Hepatocyte (in vitro differentiated cells): ENCODE measurements around the gene CD3E. TPM values are rescaled to one million over a fixed set of nuclear protein-coding genes. Genes with fewer than 3 reads are reported as not detected.

Experiments
- DNase-seq: peaks from one replicate; pipeline ENCODE4 v3.0.0-alpha.2; 2016; ENCODE audit warnings: low spot score
- H2AFZ ChIP-seq: fragments of 200-600 bp; sonication (generic); 2 replicates; pipeline ENCODE4 v1.6.0; 2016; ENCODE audit warnings: antibody characterized with exemption, mild to moderate bottlenecking
- H3K27ac ChIP-seq: fragments of 200-600 bp; sonication (generic); 2 replicates; pipeline ENCODE4 v1.5.1; 2016; ENCODE audit warnings: mild to moderate bottlenecking
- H3K27me3 ChIP-seq: fragments of 200-600 bp; sonication (generic); 2 replicates; pipeline ENCODE4 v1.6.1; 2016
- H3K36me3 ChIP-seq: fragments of 200-600 bp; sonication (generic); replicated peaks from 2 replicates; pipeline ENCODE4 v1.5.1; 2016; ENCODE audit warnings: low read depth; ENCODE audit not compliant: insufficient read depth
- H3K4me1 ChIP-seq: fragments of 200-600 bp; sonication (generic); 2 replicates; pipeline ENCODE4 v1.5.1; 2016; ENCODE audit warnings: mild to moderate bottlenecking, moderate library complexity; ENCODE audit not compliant: insufficient read depth
- H3K4me2 ChIP-seq: fragments of 200-600 bp; sonication (generic); 2 replicates; pipeline ENCODE4 v1.6.0; 2016
- H3K4me3 ChIP-seq: fragments of 200-600 bp; sonication (generic); 2 replicates; pipeline ENCODE4 v1.5.1; 2016; ENCODE audit warnings: mild to moderate bottlenecking
- H3K79me2 ChIP-seq: fragments of 200-600 bp; sonication (generic); 2 replicates; pipeline ENCODE4 v1.6.0; 2017; ENCODE audit warnings: mild to moderate bottlenecking
- H3K9me2 ChIP-seq: fragments of 200-600 bp; sonication (generic); replicated peaks from 2 replicates; pipeline ENCODE4 v1.6.0; 2017; ENCODE audit warnings: mild to moderate bottlenecking; ENCODE audit not compliant: insufficient read depth
- H3K9me3 ChIP-seq: fragments of 200-600 bp; sonication (generic); 2 replicates; pipeline ENCODE4 v1.5.1; 2016; ENCODE audit warnings: low read depth, mild to moderate bottlenecking
- H4K20me1 ChIP-seq: fragments of 200-600 bp; sonication (generic); 2 replicates; pipeline ENCODE4 v1.6.0; 2016; ENCODE audit warnings: mild to moderate bottlenecking; ENCODE audit not compliant: insufficient read depth, poor library complexity, severe bottlenecking
- EZH2 ChIP-seq: fragments of 200-600 bp; sonication (generic); IDR thresholded peaks from 2 replicates; pipeline ENCODE4 v1.6.1; 2016; ENCODE audit warnings: antibody characterized with exemption, mild to moderate bottlenecking, borderline replicate concordance
- EZH2phosphoT487 ChIP-seq: fragments of 200-600 bp; sonication (generic); IDR thresholded peaks from one replicate; pipeline ENCODE4 v1.6.1; 2018; ENCODE audit warnings: antibody characterized with exemption, mild to moderate bottlenecking, low read depth, moderate library complexity; ENCODE audit not compliant: unreplicated experiment, severe bottlenecking
- WGBS: methylation state at CpG from one replicate; pipeline ENCODE4 v1.1.6; 2016; ENCODE audit warnings: low lambda C conversion rate; ENCODE audit errors: missing lambda C conversion rate; 5-methylcytosine and 5-hydroxymethylcytosine counted together
- polyA plus RNA-seq: library from polyadenylated mRNA; unstranded; fragments of >200 nt; fragmentation: Nextera tagmentation; extraction: Ambion mirVana; gene quantifications from 2 replicates; pipeline ENCODE4 v1.2.1, GENCODE V29; 2016
- total RNA-seq: library from RNA; depleted of rRNA; stranded (reverse); fragments of >200 nt; gene quantifications from 2 replicates; pipeline ENCODE4 v1.2.3, GENCODE V29; 2014
- TF ChIP-seq, protein P1 (sequence below): fragments of 200-600 bp; sonication (generic); IDR thresholded peaks from 2 replicates; pipeline ENCODE4 v1.5.1; 2016; ENCODE audit warnings: antibody characterized with exemption, mild to moderate bottlenecking; ENCODE audit not compliant: poor library complexity

CD3E gene
- total and polyA plus RNA-seq, 2 experiments from 2014 or later: not detected

DNA sequence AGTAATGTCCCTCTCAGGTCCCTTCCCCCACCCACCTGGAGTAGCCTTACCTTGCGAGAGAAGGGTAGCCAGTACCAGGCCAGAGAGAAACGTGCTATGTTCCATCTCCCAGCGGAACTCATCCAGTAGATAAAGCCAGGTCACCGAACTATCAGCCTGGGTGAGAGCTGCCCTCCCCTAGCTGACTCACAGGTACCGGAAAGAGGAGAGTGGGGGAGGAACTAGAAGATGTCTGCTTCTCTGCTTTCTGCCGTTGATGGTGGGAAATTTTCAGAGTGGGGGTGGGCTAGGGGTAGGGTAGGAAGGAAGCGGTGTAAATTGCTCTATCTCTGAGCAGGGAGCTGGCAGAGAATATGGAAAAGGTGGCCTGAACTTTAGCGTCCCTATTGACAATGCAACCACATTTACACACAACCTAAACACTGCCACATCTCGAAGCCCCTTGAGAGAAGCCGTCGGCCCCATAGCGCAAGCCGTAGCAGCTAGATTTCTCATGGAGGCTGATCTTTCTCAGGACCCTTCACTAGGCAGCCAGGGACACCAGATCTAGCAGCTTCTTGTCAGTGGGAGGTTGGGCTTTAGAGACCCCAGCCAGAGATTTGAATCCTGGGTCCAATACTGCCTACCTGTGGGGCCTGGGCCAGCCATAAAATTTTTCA lies 38.1 kb downstream of the CD3E start, which contains the start of gene CD3D:
Gene CD3D, minus strand, starts transcription at position 203 of the 659 bp plus-strand sequence. Its CDS starts 98 bp downstream, at position 105.
- no peaks in the 10 kb centered on the region for H3K79me2 ChIP-seq
- no peaks in the 10 kb centered on the region for H3K9me2 ChIP-seq
- H3K4me2 ChIP-seq: no peak within 1 kb of the TSS
- TF ChIP-seq EZH2phosphoT487 (no peak), EZH2 (no peak)
- TF ChIP-seq, protein P1, sequence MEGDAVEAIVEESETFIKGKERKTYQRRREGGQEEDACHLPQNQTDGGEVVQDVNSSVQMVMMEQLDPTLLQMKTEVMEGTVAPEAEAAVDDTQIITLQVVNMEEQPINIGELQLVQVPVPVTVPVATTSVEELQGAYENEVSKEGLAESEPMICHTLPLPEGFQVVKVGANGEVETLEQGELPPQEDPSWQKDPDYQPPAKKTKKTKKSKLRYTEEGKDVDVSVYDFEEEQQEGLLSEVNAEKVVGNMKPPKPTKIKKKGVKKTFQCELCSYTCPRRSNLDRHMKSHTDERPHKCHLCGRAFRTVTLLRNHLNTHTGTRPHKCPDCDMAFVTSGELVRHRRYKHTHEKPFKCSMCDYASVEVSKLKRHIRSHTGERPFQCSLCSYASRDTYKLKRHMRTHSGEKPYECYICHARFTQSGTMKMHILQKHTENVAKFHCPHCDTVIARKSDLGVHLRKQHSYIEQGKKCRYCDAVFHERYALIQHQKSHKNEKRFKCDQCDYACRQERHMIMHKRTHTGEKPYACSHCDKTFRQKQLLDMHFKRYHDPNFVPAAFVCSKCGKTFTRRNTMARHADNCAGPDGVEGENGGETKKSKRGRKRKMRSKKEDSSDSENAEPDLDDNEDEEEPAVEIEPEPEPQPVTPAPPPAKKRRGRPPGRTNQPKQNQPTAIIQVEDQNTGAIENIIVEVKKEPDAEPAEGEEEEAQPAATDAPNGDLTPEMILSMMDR: no peak
- 79% methylated on average over 13 of the region's 13 CpGs for WGBS
- no peaks in the 10 kb centered on the region for H3K36me3 ChIP-seq
- no peak within 1 kb of the TSS for H3K27ac ChIP-seq
- H3K9me3 ChIP-seq: no peaks in the 10 kb centered on the region
- H4K20me1 ChIP-seq: no peaks in the 10 kb centered on the region
- no peak for DNase-seq
- no peak within 1 kb of the TSS for H3K4me3 ChIP-seq
- no peak within 1 kb of the TSS for H2AFZ ChIP-seq
- peaks cover 12% of the 10 kb centered on the region for H3K4me1 ChIP-seq
- no peaks in the 10 kb centered on the region for H3K27me3 ChIP-seq

DNA sequence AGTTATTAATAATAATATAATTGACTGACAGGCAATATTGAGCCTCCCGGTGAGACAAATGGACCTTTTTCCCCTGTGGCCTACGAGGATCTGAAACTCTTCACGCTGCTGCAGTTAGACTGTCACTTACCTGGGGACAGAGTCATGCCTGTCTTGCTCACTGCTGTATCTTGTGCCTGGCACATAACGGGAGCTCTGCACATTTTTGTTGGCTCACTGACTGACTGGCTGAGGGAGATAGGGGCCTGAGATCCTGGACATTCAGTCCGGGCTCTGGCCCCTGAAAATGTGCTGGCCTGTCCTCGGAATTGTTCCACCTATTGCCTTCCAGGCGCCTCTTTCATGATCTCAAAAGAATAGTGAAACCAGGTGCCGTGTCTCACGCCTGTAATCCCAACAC lies 38.7 kb downstream of the CD3E start:
- Histone ChIP-seq H3K4me2 (no peak overlapping the region), H3K4me1 (peaks cover 9% of the 10 kb centered on the region), H3K27me3 (no peaks in the 10 kb centered on the region), H3K9me3 (no peaks in the 10 kb centered on the region), H3K36me3 (no peaks in the 10 kb centered on the region), H4K20me1 (no peaks in the 10 kb centered on the region), H3K79me2 (no peaks in the 10 kb centered on the region), H3K9me2 (no peaks in the 10 kb centered on the region), H3K4me3 (no peak overlapping the region), H2AFZ (no peak overlapping the region), H3K27ac (no peak overlapping the region)
- 82% methylated on average over 9 of the region's 9 CpGs for WGBS
- TF ChIP-seq EZH2phosphoT487 (no peak), EZH2 (no peak)
- TF ChIP-seq, protein P1: no peak
- no peak for DNase-seq

DNA sequence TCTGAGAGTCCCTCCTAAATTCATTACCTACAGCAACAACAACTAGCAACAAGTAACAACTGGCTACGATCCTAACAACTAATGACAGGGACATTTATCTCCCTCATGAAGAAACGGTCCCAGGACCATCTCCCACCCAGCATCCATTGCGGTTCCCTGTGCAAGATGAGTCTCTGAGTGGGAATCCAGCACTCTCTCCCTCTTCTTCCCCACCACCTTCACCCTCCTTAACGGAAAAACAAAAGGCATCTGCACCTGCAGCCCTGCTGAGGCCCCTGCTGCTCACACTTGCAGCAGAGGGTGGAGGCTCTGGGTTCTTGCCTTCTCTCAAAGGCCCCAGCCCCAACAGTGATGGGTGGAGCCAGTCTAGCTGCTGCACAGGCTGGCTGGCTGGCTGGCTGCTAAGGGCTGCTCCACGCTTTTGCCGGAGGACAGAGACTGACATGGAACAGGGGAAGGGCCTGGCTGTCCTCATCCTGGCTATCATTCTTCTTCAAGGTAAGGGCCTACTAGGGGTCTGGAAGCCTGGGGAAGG lies 39.5 kb downstream of the CD3E start, which contains the start of gene CD3G:
Gene CD3G, plus strand, starts transcription at position 364 of the 535 bp plus-strand sequence. Its CDS starts 80 bp downstream, at position 444.
- no peak within 1 kb of the TSS for H3K4me2 ChIP-seq
- H3K79me2 ChIP-seq: no peaks in the 10 kb centered on the region
- H3K4me3 ChIP-seq: no peak within 1 kb of the TSS
- 80% methylated on average over 6 of the region's 6 CpGs for WGBS
- TF ChIP-seq EZH2phosphoT487 (no peak), EZH2 (no peak)
- TF ChIP-seq, protein P1: no peak
- peaks cover 4% of the 10 kb centered on the region for H3K27me3 ChIP-seq
- no peaks in the 10 kb centered on the region for H3K36me3 ChIP-seq
- no peak within 1 kb of the TSS for H2AFZ ChIP-seq
- H3K9me2 ChIP-seq: no peaks in the 10 kb centered on the region
- H4K20me1 ChIP-seq: no peaks in the 10 kb centered on the region
- DNase-seq: no peak
- peaks cover 2% of the 10 kb centered on the region for H3K4me1 ChIP-seq
- H3K27ac ChIP-seq: no peak within 1 kb of the TSS
- H3K9me3 ChIP-seq: no peaks in the 10 kb centered on the region
